ENCODE results near the gene CBX8. TPM values are rescaled to one million over a fixed set of nuclear protein-coding genes. Genes with fewer than 3 reads are reported as not detected.
A peak's percentile ranks its signal among the peaks of the same experiment; 100 is the strongest.

The CBX8 gene
- total and polyA plus RNA-seq, 2 of the 13 experiments (the other 11 are each of a cell fraction or from before 2014, with no cell fraction given) = 0.34 to 12.6 TPM

DNA sequence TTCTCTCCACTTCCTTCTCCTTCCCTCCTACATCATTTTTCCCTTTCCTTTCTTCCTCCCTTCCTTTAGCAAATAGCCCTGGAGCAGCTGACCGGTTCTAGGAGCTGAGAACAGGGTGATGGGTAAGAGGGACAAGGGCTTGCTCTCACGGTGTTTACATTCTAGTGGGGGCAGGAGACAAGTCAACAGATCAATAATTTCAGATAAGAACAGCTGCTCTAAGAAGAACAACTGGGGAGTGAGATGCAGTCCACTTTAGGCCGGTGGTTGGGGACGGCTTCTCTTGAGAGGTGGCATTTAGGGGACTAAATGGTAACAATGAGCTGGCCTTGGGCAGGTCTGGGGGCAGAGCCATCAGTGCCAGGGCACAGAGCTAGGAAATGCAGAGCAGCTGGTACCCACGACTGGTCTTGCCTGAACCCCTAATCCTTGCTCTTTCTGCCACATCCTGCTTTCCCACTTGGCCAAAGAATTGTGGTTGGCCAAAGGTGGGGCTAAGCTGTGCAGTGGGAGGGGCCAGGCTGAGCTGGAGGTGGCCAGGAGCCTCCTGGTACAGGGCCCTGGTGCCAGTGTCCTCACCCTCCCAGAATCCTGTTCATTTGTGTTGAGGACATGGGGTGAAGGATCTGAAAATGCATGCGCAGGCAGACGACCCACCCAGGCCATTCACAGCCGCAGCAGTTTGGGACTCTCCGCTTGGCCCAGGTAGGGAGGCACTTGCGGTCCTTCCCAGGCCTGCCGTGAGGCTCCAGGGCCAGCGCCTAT lies 24.6 kb upstream of the CBX8 start (continued):
- TF ChIP-seq, protein P1, sequence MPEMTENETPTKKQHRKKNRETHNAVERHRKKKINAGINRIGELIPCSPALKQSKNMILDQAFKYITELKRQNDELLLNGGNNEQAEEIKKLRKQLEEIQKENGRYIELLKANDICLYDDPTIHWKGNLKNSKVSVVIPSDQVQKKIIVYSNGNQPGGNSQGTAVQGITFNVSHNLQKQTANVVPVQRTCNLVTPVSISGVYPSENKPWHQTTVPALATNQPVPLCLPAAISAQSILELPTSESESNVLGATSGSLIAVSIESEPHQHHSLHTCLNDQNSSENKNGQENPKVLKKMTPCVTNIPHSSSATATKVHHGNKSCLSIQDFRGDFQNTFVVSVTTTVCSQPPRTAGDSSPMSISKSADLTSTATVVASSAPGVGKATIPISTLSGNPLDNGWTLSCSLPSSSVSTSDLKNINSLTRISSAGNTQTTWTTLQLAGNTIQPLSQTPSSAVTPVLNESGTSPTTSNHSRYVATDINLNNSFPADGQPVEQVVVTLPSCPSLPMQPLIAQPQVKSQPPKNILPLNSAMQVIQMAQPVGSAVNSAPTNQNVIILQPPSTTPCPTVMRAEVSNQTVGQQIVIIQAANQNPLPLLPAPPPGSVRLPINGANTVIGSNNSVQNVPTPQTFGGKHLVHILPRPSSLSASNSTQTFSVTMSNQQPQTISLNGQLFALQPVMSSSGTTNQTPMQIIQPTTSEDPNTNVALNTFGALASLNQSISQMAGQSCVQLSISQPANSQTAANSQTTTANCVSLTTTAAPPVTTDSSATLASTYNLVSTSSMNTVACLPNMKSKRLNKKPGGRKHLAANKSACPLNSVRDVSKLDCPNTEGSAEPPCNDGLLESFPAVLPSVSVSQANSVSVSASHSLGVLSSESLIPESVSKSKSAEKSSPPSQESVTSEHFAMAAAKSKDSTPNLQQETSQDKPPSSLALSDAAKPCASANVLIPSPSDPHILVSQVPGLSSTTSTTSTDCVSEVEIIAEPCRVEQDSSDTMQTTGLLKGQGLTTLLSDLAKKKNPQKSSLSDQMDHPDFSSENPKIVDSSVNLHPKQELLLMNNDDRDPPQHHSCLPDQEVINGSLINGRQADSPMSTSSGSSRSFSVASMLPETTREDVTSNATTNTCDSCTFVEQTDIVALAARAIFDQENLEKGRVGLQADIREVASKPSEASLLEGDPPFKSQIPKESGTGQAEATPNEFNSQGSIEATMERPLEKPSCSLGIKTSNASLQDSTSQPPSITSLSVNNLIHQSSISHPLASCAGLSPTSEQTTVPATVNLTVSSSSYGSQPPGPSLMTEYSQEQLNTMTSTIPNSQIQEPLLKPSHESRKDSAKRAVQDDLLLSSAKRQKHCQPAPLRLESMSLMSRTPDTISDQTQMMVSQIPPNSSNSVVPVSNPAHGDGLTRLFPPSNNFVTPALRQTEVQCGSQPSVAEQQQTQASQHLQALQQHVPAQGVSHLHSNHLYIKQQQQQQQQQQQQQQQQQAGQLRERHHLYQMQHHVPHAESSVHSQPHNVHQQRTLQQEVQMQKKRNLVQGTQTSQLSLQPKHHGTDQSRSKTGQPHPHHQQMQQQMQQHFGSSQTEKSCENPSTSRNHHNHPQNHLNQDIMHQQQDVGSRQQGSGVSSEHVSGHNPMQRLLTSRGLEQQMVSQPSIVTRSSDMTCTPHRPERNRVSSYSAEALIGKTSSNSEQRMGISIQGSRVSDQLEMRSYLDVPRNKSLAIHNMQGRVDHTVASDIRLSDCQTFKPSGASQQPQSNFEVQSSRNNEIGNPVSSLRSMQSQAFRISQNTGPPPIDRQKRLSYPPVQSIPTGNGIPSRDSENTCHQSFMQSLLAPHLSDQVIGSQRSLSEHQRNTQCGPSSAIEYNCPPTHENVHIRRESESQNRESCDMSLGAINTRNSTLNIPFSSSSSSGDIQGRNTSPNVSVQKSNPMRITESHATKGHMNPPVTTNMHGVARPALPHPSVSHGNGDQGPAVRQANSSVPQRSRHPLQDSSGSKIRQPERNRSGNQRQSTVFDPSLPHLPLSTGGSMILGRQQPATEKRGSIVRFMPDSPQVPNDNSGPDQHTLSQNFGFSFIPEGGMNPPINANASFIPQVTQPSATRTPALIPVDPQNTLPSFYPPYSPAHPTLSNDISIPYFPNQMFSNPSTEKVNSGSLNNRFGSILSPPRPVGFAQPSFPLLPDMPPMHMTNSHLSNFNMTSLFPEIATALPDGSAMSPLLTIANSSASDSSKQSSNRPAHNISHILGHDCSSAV (CRISPR knock-in tag; IDR thresholded peaks at IDR 0.05; ENCODE audit: borderline replicate concordance) = no peak
- TF ChIP-seq ZMYM2 (CRISPR knock-in tag; IDR thresholded peaks at IDR 0.05) (no peak; the same call in 1 of the 2 replicates), ZNF296 (CRISPR knock-in tag; conservative IDR thresholded peaks at IDR 0.05) (0 out of 2 replicates have a peak, but pooled peaks have one; percentile 64), CCAR2 (optimal IDR thresholded peaks at IDR 0.05; ENCODE audit: low read depth, low read length) (peak; percentile 72), KLF6 (CRISPR knock-in tag; IDR thresholded peaks at IDR 0.05) (peak; percentile 82; the same call in 1 of the 2 replicates), NAIF1 (CRISPR knock-in tag; IDR thresholded peaks at IDR 0.05; ENCODE audit: borderline replicate concordance) (no peak), ZNF101 (CRISPR knock-in tag; IDR thresholded peaks at IDR 0.05; ENCODE audit: borderline replicate concordance, low read depth) (no peak), ONECUT2 (CRISPR knock-in tag; IDR thresholded peaks at IDR 0.05) (peak; percentile 100), ZNF570 (CRISPR knock-in tag; IDR thresholded peaks at IDR 0.05; ENCODE audit: borderline replicate concordance) (no peak), ZNF572 (CRISPR knock-in tag; IDR thresholded peaks at IDR 0.05) (peak; percentile 54; the same call in 1 of the 2 replicates), HIVEP1 (CRISPR knock-in tag; IDR thresholded peaks at IDR 0.05) (0 out of 2 replicates have a peak, but pooled peaks have one; percentile 20), SALL1 (CRISPR knock-in tag; IDR thresholded peaks at IDR 0.05) (peak; percentile 94)
- TF ChIP-seq, protein P2, sequence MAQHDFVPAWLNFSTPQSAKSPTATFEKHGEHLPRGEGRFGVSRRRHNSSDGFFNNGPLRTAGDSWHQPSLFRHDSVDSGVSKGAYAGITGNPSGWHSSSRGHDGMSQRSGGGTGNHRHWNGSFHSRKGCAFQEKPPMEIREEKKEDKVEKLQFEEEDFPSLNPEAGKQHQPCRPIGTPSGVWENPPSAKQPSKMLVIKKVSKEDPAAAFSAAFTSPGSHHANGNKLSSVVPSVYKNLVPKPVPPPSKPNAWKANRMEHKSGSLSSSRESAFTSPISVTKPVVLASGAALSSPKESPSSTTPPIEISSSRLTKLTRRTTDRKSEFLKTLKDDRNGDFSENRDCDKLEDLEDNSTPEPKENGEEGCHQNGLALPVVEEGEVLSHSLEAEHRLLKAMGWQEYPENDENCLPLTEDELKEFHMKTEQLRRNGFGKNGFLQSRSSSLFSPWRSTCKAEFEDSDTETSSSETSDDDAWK (CRISPR knock-in tag; IDR thresholded peaks at IDR 0.05) = no peak
- TF ChIP-seq, protein P3, sequence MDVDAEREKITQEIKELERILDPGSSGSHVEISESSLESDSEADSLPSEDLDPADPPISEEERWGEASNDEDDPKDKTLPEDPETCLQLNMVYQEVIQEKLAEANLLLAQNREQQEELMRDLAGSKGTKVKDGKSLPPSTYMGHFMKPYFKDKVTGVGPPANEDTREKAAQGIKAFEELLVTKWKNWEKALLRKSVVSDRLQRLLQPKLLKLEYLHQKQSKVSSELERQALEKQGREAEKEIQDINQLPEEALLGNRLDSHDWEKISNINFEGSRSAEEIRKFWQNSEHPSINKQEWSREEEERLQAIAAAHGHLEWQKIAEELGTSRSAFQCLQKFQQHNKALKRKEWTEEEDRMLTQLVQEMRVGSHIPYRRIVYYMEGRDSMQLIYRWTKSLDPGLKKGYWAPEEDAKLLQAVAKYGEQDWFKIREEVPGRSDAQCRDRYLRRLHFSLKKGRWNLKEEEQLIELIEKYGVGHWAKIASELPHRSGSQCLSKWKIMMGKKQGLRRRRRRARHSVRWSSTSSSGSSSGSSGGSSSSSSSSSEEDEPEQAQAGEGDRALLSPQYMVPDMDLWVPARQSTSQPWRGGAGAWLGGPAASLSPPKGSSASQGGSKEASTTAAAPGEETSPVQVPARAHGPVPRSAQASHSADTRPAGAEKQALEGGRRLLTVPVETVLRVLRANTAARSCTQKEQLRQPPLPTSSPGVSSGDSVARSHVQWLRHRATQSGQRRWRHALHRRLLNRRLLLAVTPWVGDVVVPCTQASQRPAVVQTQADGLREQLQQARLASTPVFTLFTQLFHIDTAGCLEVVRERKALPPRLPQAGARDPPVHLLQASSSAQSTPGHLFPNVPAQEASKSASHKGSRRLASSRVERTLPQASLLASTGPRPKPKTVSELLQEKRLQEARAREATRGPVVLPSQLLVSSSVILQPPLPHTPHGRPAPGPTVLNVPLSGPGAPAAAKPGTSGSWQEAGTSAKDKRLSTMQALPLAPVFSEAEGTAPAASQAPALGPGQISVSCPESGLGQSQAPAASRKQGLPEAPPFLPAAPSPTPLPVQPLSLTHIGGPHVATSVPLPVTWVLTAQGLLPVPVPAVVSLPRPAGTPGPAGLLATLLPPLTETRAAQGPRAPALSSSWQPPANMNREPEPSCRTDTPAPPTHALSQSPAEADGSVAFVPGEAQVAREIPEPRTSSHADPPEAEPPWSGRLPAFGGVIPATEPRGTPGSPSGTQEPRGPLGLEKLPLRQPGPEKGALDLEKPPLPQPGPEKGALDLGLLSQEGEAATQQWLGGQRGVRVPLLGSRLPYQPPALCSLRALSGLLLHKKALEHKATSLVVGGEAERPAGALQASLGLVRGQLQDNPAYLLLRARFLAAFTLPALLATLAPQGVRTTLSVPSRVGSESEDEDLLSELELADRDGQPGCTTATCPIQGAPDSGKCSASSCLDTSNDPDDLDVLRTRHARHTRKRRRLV (CRISPR knock-in tag; IDR thresholded peaks at IDR 0.05) = no peak

Data from HepG2 (cell line).